Non-pigmented ciliary epithelial cell (primary cell): ENCODE results near the gene OR2L8.
A peak's percentile ranks its signal among the peaks of the same experiment; 100 is the strongest.
"Not testable (repeated sequence)": the region's sequence is repeated elsewhere in the genome, so short reads cannot be mapped to it uniquely, and the experiment has no call there.

Experiments used
- DNase-seq: peaks from one replicate; pipeline ENCODE4 v3.0.0-alpha.2; 2010; ENCODE audit warnings: low read depth

Gene OR2L8

GRCh38 chr1:247948558-247948957 lies at the start of gene OR2L8:
Gene OR2L8 (plus strand): TSS chr1:247948858. CDS start chr1:247948858, 0 bp downstream.
- no peak for DNase-seq

GRCh38 chr1:247904122-247904521 lies 44.5 kb upstream of the OR2L8 start:
- no peak for DNase-seq

- DNase-seq = no peak
These were observed 43.5 kb upstream of the OR2L8 start for GRCh38 chr1:247905181-247905580.

GRCh38 chr1:247905910-247906503 lies 42.7 kb upstream of the OR2L8 start:
- no peak for DNase-seq

- DNase-seq = peak; percentile 17
These were observed 42.1 kb upstream of the OR2L8 start for GRCh38 chr1:247906504-247907047.

- no peak for DNase-seq
These were observed 39.9 kb upstream of the OR2L8 start for GRCh38 chr1:247908766-247909165.

- DNase-seq = no peak
These were observed 34.9 kb upstream of the OR2L8 start for GRCh38 chr1:247913786-247914185.

- no peak for DNase-seq
These were observed 33.6 kb upstream of the OR2L8 start for GRCh38 chr1:247914941-247915662.

- no peak for DNase-seq
These were observed 28.7 kb upstream of the OR2L8 start, which contains the start of gene OR2T8 for GRCh38 chr1:247919952-247920351. Gene OR2T8 (plus strand): TSS chr1:247920252. CDS start chr1:247921018, 766 bp downstream.

- DNase-seq = no peak
These were observed 24.7 kb upstream of the OR2L8 start for GRCh38 chr1:247923941-247924340.

GRCh38 chr1:247924868-247925267 lies 23.8 kb upstream of the OR2L8 start, which contains the start of gene OR2AJ1:
Gene OR2AJ1 (plus strand): TSS chr1:247924889. CDS start chr1:247933769, 8,880 bp downstream.
- DNase-seq = no peak

- no peak for DNase-seq
These were observed 14.7 kb upstream of the OR2L8 start for GRCh38 chr1:247933989-247934388.

GRCh38 chr1:247935781-247936180 lies 12.9 kb upstream of the OR2L8 start:
- no peak for DNase-seq

- no peak for DNase-seq
These were observed 12.2 kb upstream of the OR2L8 start for GRCh38 chr1:247936415-247936814.

GRCh38 chr1:247936965-247937734 lies 11.5 kb upstream of the OR2L8 start:
- not testable (repeated sequence) for DNase-seq

GRCh38 chr1:247942624-247943023 lies 6.0 kb upstream of the OR2L8 start:
- no peak for DNase-seq

- no peak for DNase-seq
These were observed 4.8 kb downstream of the OR2L8 start for GRCh38 chr1:247953408-247953807.

- no peak for DNase-seq
These were observed 13.1 kb downstream of the OR2L8 start for GRCh38 chr1:247961791-247962190.

- DNase-seq = no peak
These were observed 14.4 kb downstream of the OR2L8 start for GRCh38 chr1:247962911-247963588.

- DNase-seq = no peak
These were observed 16.3 kb downstream of the OR2L8 start, which contains the start of gene OR2AK2 for GRCh38 chr1:247964933-247965332. Gene OR2AK2 (plus strand): TSS chr1:247965233. CDS start chr1:247965377, 144 bp downstream.

GRCh38 chr1:247966532-247967204 lies 18.0 kb downstream of the OR2L8 start:
- no peak for DNase-seq
